Aortic smooth muscle cell (primary cell): ENCODE results near the gene SVEP1. TPM values are rescaled to one million over a fixed set of nuclear protein-coding genes. Genes with fewer than 3 reads are reported as not detected.

Source experiments
- total RNA-seq: library from RNA; depleted of rRNA; stranded (reverse); fragments of >200 nt; gene quantifications from 2 replicates; pipeline ENCODE4 v1.2.3, GENCODE V29; 2014

Gene SVEP1
- total RNA-seq: 3.5 and 4.4 TPM in 2 replicates

GRCh38 chr9:110579034-110579861 lies at the start of gene SVEP1:
Gene SVEP1, minus strand, starts transcription at chr9:110579741. Its CDS starts 198 bp downstream, at chr9:110579543.

GRCh38 chr9:110337727-110338126 lies 241.8 kb downstream of the SVEP1 start, which contains the start of gene TXNDC8:
Gene TXNDC8, minus strand, starts transcription at chr9:110337863.

Other genes with a start within 250 kb of the SVEP1 start
- gene TXNDC8, start 241.9 kb downstream of the SVEP1 start, total RNA-seq: not detected in 2 replicates
- 0.13 and 0.56 TPM in 2 replicates for gene MUSK, start 89.0 kb upstream of the SVEP1 start, total RNA-seq